Left renal cortex interstitium (tissue), 4 donors: ENCODE results near the gene FAM107B. TPM values are rescaled to one million over a fixed set of nuclear protein-coding genes. Genes with fewer than 3 reads are reported as not detected.
"Not testable (repeated sequence)": the region's sequence is repeated elsewhere in the genome, so short reads cannot be mapped to it uniquely, and the experiment has no call there.

ENCODE experiments used
- DNase-seq, 4 donors: peaks; one replicate each; pipeline ENCODE4 v3.0.0-alpha.2; 2013; ENCODE audit warnings: low read depth in 4 of 4, low spot score in 2 of 4, missing footprints in 1 of 4
- polyA plus RNA-seq, 4 donors: library from polyadenylated mRNA; unstranded; fragments of 120-200 nt; gene quantifications; one replicate each; pipeline ENCODE4 v1.2.1, GENCODE V29; 2013; ENCODE audit not compliant: insufficient read length in 4 of 4

Gene FAM107B
- polyA plus RNA-seq, 4 donors: 78.9 to 113 (median 87.7) TPM

GRCh38 chr10:14737808-14738545 lies 36.7 kb downstream of the FAM107B start:
- DNase-seq: no peak

- peak in 2 of 4 donors; percentile 24 to 41 for DNase-seq
Observed at GRCh38 chr10:14736600-14737081, 38.1 kb downstream of the FAM107B start.

- DNase-seq: no peak
Observed at GRCh38 chr10:14736043-14736442, 38.7 kb downstream of the FAM107B start.

- no peak for DNase-seq
Observed at GRCh38 chr10:14731875-14732512, 42.7 kb downstream of the FAM107B start.

GRCh38 chr10:14728346-14728745 lies 46.4 kb downstream of the FAM107B start:
- DNase-seq: no peak

GRCh38 chr10:14727924-14728323 lies 46.8 kb downstream of the FAM107B start:
- no peak for DNase-seq

- DNase-seq: no peak
Observed at GRCh38 chr10:14727465-14727864, 47.2 kb downstream of the FAM107B start.

GRCh38 chr10:14724931-14725330 lies 49.8 kb downstream of the FAM107B start:
- no peak for DNase-seq

GRCh38 chr10:14723052-14723689 lies 51.5 kb downstream of the FAM107B start:
- DNase-seq: no peak

GRCh38 chr10:14717552-14717951 lies 57.1 kb downstream of the FAM107B start:
- DNase-seq: no peak

GRCh38 chr10:14712991-14713424 lies 61.7 kb downstream of the FAM107B start:
- no peak for DNase-seq

- DNase-seq: not testable (repeated sequence)
Observed at GRCh38 chr10:14709344-14709743, 65.4 kb downstream of the FAM107B start.

GRCh38 chr10:14707481-14707880 lies 67.2 kb downstream of the FAM107B start:
- no peak for DNase-seq

GRCh38 chr10:14705548-14706230 lies 69.0 kb downstream of the FAM107B start:
- no peak for DNase-seq

- DNase-seq: no peak
Observed at GRCh38 chr10:14703631-14704001, 71.1 kb downstream of the FAM107B start.

GRCh38 chr10:14701466-14701865 lies 73.2 kb downstream of the FAM107B start:
- no peak for DNase-seq

- DNase-seq: no peak
Observed at GRCh38 chr10:14700546-14700945, 74.2 kb downstream of the FAM107B start.

GRCh38 chr10:14699482-14699881 lies 75.2 kb downstream of the FAM107B start:
- DNase-seq: no peak

- no peak for DNase-seq
Observed at GRCh38 chr10:14698829-14699170, 75.9 kb downstream of the FAM107B start.

- DNase-seq: no peak
Observed at GRCh38 chr10:14698111-14698828, 76.4 kb downstream of the FAM107B start.
